Putamen (tissue), 1 donor: Measurements from ENCODE around the gene DMD.

Source experiments
- DNase-seq: peaks from one replicate; pipeline ENCODE4 v3.0.0-alpha.2; 2016; ENCODE audit warnings: low spot score

DMD gene

GRCh38 chrX:31287861-31288260 lies 1923.5 kb downstream of the DMD start:
- no peak for DNase-seq

GRCh38 chrX:31280580-31280979 lies 1930.8 kb downstream of the DMD start:
- no peak for DNase-seq

DNA sequence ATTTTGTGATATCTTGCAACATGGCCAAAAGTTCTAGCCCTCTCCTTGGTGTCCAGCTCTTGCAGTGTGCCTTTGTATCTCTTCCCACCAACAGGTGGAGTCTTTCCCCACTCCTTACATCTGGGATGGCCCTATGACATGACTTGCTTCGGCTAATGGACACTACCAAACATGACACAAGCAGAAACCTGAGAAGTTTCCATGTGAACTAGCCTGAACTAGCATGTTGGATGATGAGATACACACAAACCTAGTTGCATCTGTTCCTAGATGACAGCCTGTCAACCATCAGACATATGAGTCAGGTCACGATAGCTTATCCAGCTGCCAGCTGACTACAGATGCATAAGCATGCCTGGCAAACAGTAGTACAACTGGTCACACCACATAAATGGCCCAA lies 1932.0 kb downstream of the DMD start:
- DNase-seq, result no peak

GRCh38 chrX:31272472-31272775 lies 1938.9 kb downstream of the DMD start:
- no peak for DNase-seq

- DNase-seq, result no peak
These were observed 1939.5 kb downstream of the DMD start for GRCh38 chrX:31271615-31272471.

DNA sequence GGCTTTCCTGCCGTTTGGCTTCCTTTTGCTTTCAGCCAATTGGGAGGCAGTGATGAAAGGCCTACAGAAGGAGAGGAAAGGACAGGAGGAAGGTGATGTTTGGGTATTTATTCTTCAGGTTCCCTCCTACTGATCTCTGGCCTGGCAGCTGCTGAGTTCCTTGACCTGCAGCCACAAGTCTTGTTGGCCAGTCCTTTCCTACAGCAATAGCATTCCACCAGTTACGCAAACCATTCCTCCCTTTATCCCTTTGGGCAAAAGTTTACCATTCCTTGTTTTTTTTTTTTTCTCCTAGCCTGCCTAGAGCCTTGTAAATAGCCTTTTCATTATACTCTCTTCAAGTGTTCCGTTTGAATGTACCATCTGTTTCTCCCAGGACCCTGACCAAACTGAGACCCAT lies 1941.4 kb downstream of the DMD start:
- no peak for DNase-seq

DNA sequence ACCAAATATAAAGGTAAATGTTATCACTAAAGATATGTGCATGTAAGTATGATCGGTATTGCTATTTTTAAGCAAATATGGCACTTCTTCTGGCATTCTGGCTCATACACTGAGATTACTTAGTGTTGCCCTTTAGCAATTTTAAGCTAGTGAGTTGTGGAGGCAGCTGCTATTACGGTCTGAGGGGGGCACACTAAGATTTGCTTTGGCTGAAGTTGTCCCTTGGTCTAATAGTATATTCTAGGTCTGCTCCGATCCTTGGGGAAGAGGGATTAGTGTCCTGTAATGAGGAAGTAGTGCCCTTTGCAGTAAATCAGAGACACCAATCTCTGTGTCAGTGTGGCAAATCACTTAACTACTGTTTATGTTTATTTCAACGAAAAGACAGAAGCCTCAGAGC lies 1943.0 kb downstream of the DMD start:
- no peak for DNase-seq

- no peak for DNase-seq
These were observed 1944.9 kb downstream of the DMD start for GRCh38 chrX:31266203-31267076.

DNA sequence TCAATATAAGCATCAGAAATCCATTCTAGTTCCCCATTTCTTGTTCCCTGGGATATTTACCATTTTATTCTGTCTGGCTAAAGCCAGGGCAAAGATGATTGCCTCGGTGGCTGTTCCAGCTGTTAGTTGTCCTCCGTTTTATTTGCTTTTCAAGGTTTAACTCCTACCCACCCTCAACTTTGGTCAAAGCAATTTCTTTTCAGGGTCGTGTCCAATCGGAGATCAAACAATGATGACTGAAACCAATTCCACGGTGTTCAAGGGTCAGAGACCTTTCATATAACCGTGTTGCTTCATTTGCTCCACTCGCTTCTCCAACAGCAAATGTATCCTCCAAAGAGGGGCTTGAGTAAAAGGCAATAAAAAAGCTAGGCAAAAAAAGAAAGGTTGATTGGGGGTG lies 1946.0 kb downstream of the DMD start:
- no peak for DNase-seq

DNA sequence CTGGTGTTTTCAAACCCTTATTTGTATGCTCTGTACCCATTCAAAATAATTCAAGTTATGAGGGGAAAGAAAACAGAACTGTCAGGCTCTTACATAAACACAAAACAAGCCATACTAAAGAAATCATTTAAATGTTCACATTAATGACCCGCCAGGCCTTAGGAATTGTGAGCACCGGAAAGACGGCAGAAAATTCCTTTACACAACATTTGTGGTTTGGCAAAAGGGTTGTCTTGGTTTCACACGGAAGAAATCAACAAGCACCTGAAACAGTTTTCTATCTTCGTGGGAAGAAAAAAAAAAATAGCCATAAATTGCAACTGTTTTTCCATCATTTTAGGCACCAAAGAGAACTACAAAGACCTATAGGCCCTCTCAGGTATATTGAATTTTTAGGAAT lies 1951.0 kb downstream of the DMD start:
- no peak for DNase-seq

- DNase-seq, result no peak
These were observed 1953.2 kb downstream of the DMD start for GRCh38 chrX:31258166-31258565.

- DNase-seq, result no peak
These were observed 1955.9 kb downstream of the DMD start for GRCh38 chrX:31255310-31256033.

- no peak for DNase-seq
These were observed 1959.2 kb downstream of the DMD start for GRCh38 chrX:31252133-31252532.

DNA sequence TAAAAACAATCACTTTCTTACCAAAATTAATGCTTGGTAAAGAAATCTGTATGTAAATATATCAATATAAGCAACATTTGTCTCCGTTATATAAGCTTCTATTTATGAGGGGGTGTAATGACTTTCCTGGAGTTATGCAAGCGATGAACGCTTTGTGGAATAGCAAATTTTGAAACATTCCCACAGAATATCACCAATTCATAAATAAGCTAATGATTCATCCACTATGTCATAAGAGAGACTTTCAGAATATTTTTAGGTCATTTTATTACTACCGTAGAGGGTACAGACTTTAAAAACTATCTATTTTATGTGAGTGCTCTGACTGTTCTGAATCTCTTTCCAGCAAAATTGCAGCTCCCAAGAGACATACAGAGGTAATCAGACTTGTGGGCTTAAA lies 1960.0 kb downstream of the DMD start:
- DNase-seq, result no peak

DNA sequence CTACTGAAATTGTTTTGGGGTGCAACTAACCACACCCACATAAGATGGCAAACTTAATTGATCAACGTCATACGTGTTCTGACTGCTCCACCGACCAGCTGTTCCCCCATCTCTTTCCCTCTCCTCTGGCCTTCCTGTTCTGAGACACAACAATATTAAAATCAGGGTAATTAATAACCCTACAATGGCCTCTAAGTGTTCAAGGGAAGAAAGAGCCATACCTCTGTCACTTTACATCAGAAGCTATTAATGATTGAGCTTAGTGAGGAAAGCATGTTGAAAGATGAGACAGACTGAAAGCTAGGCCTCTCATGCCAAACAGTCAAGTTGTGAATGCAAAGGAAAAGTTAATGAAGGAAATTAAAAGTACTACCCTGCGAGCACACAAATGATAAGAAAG lies 1965.6 kb downstream of the DMD start:
- DNase-seq, result no peak

DNA sequence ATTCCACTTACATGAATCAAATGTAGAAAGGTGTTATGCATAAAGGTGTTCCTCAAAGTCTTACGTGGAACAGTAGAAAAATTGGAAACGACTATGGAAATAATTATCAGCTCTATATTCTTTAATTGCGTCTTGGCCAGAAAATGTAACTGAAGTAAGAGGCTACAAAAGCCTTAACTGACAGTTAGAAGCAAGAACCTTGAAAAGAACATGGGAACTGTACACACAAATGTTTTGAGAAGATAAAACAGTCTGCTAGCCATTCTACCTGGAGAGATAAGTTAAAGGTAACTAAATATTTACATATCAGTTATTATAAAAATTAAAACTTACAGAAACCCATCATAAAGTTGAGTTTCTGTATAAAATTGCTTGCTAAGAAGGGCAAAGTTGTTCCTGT lies 1967.5 kb downstream of the DMD start:
- DNase-seq, result no peak

DNA sequence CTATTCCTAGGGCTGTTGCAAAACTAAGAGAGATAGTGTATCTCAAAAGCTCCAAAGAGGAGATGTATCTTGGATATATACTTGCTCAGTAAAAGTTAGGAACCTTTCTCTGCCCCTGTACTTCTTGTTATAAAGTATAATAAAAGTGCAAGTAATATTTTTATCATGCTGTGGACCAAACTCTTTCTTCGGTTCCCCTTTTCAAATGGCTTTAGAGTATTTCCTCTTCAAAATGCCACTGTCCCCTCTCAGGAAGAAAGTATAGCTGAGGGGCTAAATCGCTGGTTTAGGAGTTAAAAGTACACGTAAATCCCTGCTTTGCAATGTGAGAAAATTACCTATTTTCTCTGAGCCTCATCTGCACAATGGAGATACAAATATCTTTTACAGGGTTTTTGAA lies 1970.4 kb downstream of the DMD start:
- DNase-seq, result no peak

GRCh38 chrX:31237189-31237588 lies 1974.2 kb downstream of the DMD start:
- no peak for DNase-seq

DNA sequence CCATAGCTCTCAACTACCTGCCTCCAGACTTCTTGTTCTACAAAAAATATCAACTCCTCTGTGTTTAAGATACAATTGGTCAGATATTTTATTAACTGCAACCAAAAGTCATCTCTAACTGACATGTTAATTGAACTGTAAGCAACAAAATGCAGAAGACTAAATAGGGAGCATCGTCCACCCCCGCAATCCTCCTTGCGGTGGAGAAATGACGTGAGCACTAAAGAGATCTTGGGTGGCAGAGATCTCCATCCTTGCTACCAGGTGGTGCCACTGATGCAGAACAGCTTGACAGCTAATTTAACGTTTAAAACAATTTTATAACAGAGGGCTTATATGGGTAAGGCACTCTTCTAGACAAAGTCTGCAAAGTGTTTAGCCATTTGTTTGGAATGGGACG lies 1975.1 kb downstream of the DMD start:
- no peak for DNase-seq

DNA sequence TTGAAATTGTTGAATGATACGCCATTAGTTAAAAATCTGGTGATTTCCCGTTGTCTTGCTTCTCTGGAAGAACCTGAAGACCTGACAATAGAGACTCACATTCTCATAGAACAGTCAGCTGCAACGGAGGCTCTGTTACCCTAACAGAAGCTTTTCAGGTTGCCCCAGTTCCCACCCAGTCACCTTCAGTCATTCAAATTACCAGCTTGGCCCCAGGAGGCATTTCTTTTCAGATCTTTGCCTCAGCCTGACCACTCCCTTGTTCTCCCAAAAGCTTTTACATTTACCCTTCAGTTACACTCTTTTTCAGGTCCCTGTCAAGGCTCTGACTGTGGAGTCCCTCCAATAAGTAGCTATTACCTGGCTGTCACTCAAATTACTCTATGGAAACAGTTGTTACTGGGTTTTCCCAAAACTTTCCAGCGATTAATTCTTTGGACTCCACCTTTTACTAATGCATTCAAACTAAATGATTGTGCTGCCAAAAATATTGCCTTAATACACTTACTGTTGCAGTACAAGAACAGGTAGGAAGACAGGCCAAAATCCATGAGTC lies 1977.3 kb downstream of the DMD start:
- DNase-seq, result no peak

- DNase-seq, result no peak
These were observed 1978.8 kb downstream of the DMD start for GRCh38 chrX:31232506-31232905.

- DNase-seq, result no peak
These were observed 1982.4 kb downstream of the DMD start for GRCh38 chrX:31228909-31229308.
